GM12891 (cell line): Measurements from ENCODE around the gene LPCAT3.
A peak's percentile ranks its signal among the peaks of the same experiment; 100 is the strongest.

Source experiments
- DNase-seq: peaks from one replicate; pipeline ENCODE4 v3.0.0; 2011; ENCODE audit warnings: low spot score; ENCODE audit not compliant: insufficient read length
- FAIRE-seq: peaks from 2 replicates; lab custom pipeline; 2011; peaks lifted over from hg19 to GRCh38; lab: Jason Lieb, UNC
- PAX5 ChIP-seq: IDR thresholded peaks from 2 replicates; pipeline ENCODE4 v1.6.1; 2011; ENCODE audit warnings: low read length, moderate library complexity, mild to moderate bottlenecking; ENCODE audit not compliant: insufficient read depth, severe bottlenecking
- POLR2A ChIP-seq: IDR thresholded peaks from 2 replicates; pipeline ENCODE4 v1.6.1; 2011; ENCODE audit warnings: low read depth, low read length, control low read depth
- POLR2AphosphoS5 ChIP-seq: IDR thresholded peaks from 2 replicates; pipeline ENCODE4 v1.6.1; 2011; ENCODE audit warnings: low read depth, low read length, control low read depth
- POU2F2 ChIP-seq: IDR thresholded peaks from 2 replicates; pipeline ENCODE4 v1.6.1; 2011; ENCODE audit warnings: low read depth, mild to moderate bottlenecking, control low read depth, low read length, moderate library complexity
- SPI1 ChIP-seq: IDR thresholded peaks from 2 replicates; pipeline ENCODE4 v1.6.1; 2011; ENCODE audit warnings: low read depth, low read length, control low read depth
- TAF1 ChIP-seq: IDR thresholded peaks from 2 replicates; pipeline ENCODE4 v1.6.1; 2011; ENCODE audit warnings: low read depth, low read length, control low read depth

Gene LPCAT3

DNA sequence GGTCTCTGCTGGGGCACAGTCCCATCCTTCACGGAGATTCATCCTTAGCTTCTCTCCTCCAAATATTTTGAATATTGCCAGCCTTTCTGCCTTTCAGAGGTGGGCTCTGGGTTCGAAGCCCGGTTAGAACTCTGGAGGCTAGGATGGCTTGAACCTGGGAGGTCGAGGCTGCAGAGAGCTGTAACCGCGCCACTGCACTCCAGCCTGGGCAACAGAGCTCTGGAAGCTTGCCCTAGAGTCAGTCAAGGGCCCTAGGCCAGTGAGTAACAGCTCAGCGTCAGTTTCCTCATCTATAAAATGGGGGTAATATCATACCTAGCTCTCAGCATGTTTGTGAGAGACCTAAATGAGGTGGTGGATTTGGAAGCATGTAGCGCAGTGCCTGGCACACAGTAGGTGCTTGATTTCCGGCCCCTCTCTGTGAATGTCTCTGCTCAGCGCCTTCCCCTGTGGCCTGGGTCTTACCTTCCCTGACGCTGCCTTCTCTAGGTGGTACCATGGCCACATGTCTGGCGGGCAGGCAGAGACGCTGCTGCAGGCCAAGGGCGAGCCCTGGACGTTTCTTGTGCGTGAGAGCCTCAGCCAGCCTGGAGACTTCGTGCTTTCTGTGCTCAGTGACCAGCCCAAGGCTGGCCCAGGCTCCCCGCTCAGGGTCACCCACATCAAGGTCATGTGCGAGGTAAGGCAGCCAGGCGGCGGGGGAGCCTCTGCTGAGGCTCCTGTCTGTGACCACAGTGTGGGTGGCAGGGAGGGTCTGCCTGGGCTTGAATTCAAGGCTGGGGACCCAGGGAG, 63.8 kb downstream of the LPCAT3 start:
- FAIRE-seq: no peak
- DNase-seq: no peak
- TF ChIP-seq TAF1: no peak; the same call in 1 of the 2 replicates
- TF ChIP-seq POLR2A: 0 out of 2 replicates have a peak, but pooled peaks have one; percentile 4
- TF ChIP-seq SPI1: no peak

DNA sequence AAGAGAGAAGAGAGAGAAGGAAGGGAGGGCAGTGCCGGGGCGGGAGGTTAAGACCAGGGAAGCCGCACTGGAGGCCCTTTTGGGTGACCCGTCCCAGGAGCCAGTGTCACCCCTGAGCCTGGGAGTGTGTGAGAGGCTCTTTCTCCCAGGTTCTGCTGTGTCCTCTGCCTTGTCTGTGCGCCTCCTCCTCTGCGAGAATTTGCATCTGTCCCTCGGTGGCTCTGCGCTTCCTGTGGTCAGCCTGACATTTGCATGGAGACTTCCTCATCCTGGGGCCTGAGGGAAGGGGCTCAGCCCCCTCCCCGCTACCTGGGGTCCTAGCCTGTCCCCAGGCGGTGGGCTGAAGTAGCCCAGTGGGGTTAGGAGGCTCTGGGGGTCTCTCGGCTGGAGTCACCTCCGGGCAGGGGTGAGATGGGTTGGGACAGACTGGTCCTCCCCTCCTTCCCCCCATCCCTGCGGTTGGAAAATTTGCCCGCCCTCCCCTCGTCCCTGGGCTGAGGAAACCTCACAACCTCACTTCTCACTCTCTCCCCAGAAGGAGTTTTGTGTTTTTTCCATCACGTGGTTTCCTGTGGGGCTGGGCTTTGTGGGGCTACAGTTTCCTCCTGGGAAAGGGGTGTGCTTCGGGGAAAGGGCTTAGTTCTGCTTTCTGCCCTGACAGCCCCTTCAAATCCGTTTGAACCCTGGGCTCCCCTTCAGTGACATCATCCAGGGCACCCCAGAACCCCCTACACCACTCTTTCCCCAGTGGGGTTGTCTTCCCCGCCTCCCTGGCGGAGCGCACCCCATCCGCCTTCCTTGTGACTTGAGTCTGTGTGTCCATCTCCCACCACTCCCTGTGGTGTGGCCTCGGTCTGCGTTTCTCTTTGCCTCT, 64.6 kb downstream of the LPCAT3 start:
- DNase-seq (no peak), FAIRE-seq (peak; percentile 98)
- TF ChIP-seq POLR2A (peak; percentile 98), SPI1 (peak; percentile 90), TAF1 (peak; percentile 95), POLR2AphosphoS5 (peak; percentile 99), PAX5 (no peak), POU2F2 (peak; percentile 99)

DNA sequence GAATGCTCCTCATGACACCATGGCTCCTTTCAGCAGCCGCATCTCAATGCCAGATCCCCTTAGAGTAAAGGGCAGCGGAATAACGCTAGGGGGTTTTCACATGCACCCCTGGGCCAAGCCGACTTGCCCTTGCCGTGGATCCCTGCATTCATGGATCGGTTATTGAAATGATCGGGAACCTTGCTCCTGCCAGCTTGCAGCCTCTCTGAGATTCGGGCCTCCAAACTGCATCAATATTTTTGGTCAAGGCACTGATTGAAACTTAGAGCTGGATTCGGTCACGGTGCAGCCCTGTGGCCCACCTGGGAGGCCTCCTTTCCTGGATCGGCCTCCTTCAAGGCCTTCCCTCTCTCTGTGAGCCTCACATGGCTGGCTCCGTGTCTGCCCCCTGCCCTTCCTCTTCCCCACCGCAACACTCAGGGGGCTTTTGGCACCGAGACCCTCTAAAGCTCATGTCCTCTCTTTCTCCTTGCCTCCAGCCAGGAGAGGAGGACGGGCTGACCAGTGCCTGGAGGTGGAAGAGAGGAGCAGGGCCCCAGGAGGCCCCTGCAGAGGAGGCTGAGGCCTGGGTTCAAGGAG, 65.3 kb downstream of the LPCAT3 start:
- FAIRE-seq (no peak), DNase-seq (no peak)
- TF ChIP-seq SPI1 (no peak), POLR2A (no peak; the same call in none of the 2 replicates), POU2F2 (no peak), POLR2AphosphoS5 (no peak), PAX5 (no peak), TAF1 (no peak)

DNA sequence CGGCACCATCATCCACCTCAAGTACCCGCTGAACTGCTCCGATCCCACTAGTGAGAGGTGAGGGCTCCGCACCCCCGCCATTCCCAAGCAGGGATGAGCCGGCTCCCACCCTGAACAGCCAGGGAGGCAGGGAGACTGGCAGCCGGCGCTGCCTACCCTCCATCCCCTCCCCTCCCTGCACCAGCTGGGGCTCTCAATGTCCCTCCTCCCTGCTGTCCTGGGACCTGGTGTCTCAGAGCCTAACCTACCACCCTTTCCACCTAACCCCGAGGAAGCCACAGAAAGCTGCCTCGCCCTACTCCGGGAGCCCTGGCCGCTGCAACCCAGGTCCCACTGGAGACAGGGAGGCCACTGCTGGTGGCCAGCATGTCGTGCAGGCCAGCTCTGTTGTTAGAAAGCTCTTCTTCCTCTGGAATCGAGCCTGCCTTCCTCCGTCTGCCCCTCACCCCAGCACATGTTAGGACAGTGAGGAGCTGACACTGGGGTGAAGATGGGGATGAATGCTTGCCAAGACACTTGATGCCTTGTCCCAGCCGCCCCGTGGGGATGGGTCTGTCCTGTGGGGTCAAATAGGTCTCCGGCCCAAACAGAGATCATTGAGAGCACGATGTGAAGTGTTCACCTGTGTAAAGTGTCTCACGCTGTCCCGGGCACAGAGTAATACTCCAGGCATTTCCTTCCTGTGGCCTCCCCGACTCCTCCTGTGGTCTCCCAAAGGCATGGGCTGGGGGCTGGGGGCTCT, 66.0 kb downstream of the LPCAT3 start:
- no peak for DNase-seq
- TF ChIP-seq POU2F2: no peak
- 0 out of 2 replicates have a peak, but pooled peaks have one; percentile 38 for TF ChIP-seq TAF1
- no peak for FAIRE-seq

DNA sequence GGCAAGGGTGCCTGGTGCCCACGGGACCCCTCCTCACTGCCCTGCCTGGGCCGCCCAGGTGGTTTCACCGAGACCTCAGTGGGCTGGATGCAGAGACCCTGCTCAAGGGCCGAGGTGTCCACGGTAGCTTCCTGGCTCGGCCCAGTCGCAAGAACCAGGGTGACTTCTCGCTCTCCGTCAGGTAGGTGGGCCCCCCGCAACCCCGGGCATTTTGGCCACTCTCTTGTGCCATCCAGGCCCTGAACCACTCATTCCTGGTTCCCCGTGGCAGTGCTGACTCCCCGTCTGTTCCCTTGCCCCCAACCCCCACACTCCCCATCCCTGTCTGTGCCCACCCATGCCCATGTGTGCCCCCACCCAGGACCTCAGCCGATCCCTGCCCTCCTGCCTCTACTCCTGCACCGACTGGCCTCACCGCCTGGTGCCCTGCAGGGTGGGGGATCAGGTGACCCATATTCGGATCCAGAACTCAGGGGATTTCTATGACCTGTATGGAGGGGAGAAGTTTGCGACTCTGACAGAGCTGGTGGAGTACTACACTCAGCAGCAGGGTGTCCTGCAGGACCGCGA, 66.6 kb downstream of the LPCAT3 start:
- DNase-seq (no peak), FAIRE-seq (no peak)
- TF ChIP-seq PAX5: no peak
- 0 out of 2 replicates have a peak, but pooled peaks have one; percentile 7 for TF ChIP-seq POU2F2
- TF ChIP-seq POLR2AphosphoS5: 0 out of 2 replicates have a peak, but pooled peaks have one; percentile 12
- no peak; the same call in 1 of the 2 replicates for TF ChIP-seq TAF1
- TF ChIP-seq SPI1: no peak

DNA sequence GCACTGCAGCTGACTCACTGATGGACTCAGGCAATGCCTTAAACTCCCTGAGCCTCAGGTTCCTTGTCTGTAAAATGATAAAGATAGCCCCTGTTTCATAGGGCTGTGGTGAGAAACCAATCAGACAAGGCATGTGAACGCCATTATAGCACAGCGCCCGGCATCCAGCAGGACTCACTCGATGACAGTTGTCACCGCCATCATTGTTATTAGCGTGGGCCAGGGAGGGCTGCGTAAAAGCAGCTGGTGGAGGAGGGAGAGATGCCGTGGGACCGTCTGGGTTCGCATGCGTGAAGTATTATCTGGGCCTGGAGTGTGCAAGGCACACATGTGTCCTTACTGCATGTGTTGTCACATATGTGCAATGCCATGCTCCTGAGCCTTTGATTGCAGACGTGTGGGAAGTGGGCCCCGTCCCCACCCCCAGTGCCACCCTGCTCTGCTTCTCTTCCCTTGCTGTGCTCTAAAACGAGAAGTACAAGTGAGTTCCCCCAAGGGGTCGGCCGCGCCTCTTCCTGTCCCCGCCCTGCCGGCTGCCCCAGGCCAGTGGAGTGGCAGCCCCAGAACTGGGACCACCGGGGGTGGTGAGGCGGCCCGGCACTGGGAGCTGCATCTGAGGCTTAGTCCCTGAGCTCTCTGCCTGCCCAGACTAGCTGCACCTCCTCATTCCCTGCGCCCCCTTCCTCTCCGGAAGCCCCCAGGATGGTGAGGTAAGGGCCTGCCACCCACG, 67.3 kb downstream of the LPCAT3 start, which contains the start of gene PTPN6:
Gene PTPN6, plus strand, starts transcription at position 546 of the 730 bp plus-strand sequence. Its CDS starts 157 bp downstream, at position 703.
- DNase-seq: no peak

DNA sequence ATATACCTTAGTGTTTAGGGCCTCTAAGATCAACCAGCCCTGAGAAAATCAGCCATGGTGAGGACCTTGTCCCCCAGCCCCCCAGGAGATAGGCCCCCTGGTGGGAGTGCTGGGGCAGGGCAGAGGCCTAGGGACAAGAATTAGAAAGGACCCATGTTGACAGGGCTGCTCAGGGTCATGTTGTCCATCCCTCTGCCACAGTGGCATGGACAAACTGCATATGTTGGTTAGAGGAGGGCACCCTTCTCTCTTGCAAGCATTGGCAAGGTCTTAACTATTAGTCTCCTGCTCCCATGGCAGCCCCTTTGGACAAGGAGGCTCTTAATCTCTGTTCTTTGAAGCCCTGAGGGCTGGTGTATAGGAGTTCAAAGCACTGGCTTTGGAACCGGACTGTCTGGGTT, 67.9 kb downstream of the LPCAT3 start:
- FAIRE-seq (no peak), DNase-seq (no peak)
- no peak for TF ChIP-seq SPI1
- no peak for TF ChIP-seq TAF1
- TF ChIP-seq POU2F2: no peak
- TF ChIP-seq POLR2AphosphoS5: no peak
- no peak for TF ChIP-seq PAX5
- no peak for TF ChIP-seq POLR2A

More for the DNA sequence above, 67.3 kb downstream of the LPCAT3 start, which contains the start of gene PTPN6:
- TF ChIP-seq SPI1 (peak; percentile 56), TAF1 (peak; percentile 81), POU2F2 (0 out of 2 replicates have a peak, but pooled peaks have one; percentile 33), POLR2AphosphoS5 (peak; percentile 75), POLR2A (peak; percentile 53), PAX5 (no peak)
- peak; percentile 98 for FAIRE-seq
